AG09309 (cell line): Measurements from ENCODE around the gene FOXP1.

Source experiments
- DNase-seq: peaks from one replicate; pipeline ENCODE4 v3.0.0-alpha.2; 2010; ENCODE audit warnings: low read depth
- H3K4me3 ChIP-seq: 2 replicates; pipeline ENCODE4 v1.5.1; 2011; ENCODE audit warnings: mild to moderate bottlenecking, low read depth, low read length, moderate library complexity; ENCODE audit not compliant: control insufficient read depth
- CTCF ChIP-seq: IDR thresholded peaks from 2 replicates; pipeline ENCODE4 v1.5.1; 2011; ENCODE audit warnings: mild to moderate bottlenecking, low read depth, low read length, inconsistent platforms; ENCODE audit not compliant: insufficient read depth, control insufficient read depth; ENCODE audit errors: missing control alignments

The FOXP1 gene

GRCh38 chr3:71602256-71602655 is 18.7 kb upstream of the FOXP1 start:
- H3K4me3 ChIP-seq = no peak overlapping the region
- no peak for DNase-seq
- TF ChIP-seq CTCF = no peak

GRCh38 chr3:71601811-71602210 is 18.3 kb upstream of the FOXP1 start:
- no peak for DNase-seq
- no peak overlapping the region for H3K4me3 ChIP-seq
- no peak for TF ChIP-seq CTCF

GRCh38 chr3:71600646-71601288 is 17.2 kb upstream of the FOXP1 start:
- no peak for TF ChIP-seq CTCF
- H3K4me3 ChIP-seq = no peak overlapping the region
- no peak for DNase-seq

- no peak for DNase-seq
- TF ChIP-seq CTCF = no peak
- no peak overlapping the region for H3K4me3 ChIP-seq
These were observed 15.9 kb upstream of the FOXP1 start for GRCh38 chr3:71599416-71599815.

GRCh38 chr3:71598292-71598691 is 14.8 kb upstream of the FOXP1 start:
- no peak for TF ChIP-seq CTCF
- no peak overlapping the region for H3K4me3 ChIP-seq
- DNase-seq = no peak

GRCh38 chr3:71597286-71597685 is 13.8 kb upstream of the FOXP1 start:
- no peak for DNase-seq
- TF ChIP-seq CTCF = no peak
- H3K4me3 ChIP-seq = no peak overlapping the region

GRCh38 chr3:71593106-71593505 is 9.6 kb upstream of the FOXP1 start:
- no peak for DNase-seq
- TF ChIP-seq CTCF = no peak

More at GRCh38 chr3:71593106-71593505, 9.6 kb upstream of the FOXP1 start:
- no peak overlapping the region for H3K4me3 ChIP-seq
